Measurements from ENCODE around the gene PEX11B.

Gene PEX11B

GRCh38 chr1:145946477-145946986 lies 28.0 kb upstream of the PEX11B start:
- TF ChIP-seq, protein P1, sequence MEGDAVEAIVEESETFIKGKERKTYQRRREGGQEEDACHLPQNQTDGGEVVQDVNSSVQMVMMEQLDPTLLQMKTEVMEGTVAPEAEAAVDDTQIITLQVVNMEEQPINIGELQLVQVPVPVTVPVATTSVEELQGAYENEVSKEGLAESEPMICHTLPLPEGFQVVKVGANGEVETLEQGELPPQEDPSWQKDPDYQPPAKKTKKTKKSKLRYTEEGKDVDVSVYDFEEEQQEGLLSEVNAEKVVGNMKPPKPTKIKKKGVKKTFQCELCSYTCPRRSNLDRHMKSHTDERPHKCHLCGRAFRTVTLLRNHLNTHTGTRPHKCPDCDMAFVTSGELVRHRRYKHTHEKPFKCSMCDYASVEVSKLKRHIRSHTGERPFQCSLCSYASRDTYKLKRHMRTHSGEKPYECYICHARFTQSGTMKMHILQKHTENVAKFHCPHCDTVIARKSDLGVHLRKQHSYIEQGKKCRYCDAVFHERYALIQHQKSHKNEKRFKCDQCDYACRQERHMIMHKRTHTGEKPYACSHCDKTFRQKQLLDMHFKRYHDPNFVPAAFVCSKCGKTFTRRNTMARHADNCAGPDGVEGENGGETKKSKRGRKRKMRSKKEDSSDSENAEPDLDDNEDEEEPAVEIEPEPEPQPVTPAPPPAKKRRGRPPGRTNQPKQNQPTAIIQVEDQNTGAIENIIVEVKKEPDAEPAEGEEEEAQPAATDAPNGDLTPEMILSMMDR (IDR thresholded peaks at IDR 0.05; ENCODE audit: low read depth, low read length) = no peak
- H3K36me3 ChIP-seq = peaks cover 22% of the 10 kb centered on the region
- H3K4me1 ChIP-seq = no peaks in the 10 kb centered on the region
- no peak for DNase-seq
- H3K4me3 ChIP-seq (ENCODE audit: low read depth, low read length) = no peak overlapping the region
- no peaks in the 10 kb centered on the region for H3K27me3 ChIP-seq
- no peaks in the 10 kb centered on the region for H3K9me3 ChIP-seq

- DNase-seq = no peak
- Histone ChIP-seq H3K36me3 (peaks cover 25% of the 10 kb centered on the region), H3K27me3 (no peaks in the 10 kb centered on the region), H3K4me1 (no peaks in the 10 kb centered on the region), H3K9me3 (no peaks in the 10 kb centered on the region), H3K4me3 (ENCODE audit: low read depth, low read length) (no peak overlapping the region)
- TF ChIP-seq, protein P1 (IDR thresholded peaks at IDR 0.05; ENCODE audit: low read depth, low read length) = no peak
These were observed 26.0 kb upstream of the PEX11B start for GRCh38 chr1:145944532-145944931.

GRCh38 chr1:145942871-145943270 lies 24.4 kb upstream of the PEX11B start:
- no peak overlapping the region for H3K4me3 ChIP-seq (ENCODE audit: low read depth, low read length)
- no peaks in the 10 kb centered on the region for H3K4me1 ChIP-seq
- H3K36me3 ChIP-seq = peaks cover 25% of the 10 kb centered on the region
- H3K9me3 ChIP-seq = no peaks in the 10 kb centered on the region
- TF ChIP-seq, protein P1 (IDR thresholded peaks at IDR 0.05; ENCODE audit: low read depth, low read length) = no peak
- no peaks in the 10 kb centered on the region for H3K27me3 ChIP-seq
- DNase-seq = no peak

- no peak for DNase-seq
- H3K9me3 ChIP-seq = no peaks in the 10 kb centered on the region
- no peaks in the 10 kb centered on the region for H3K27me3 ChIP-seq
- no peak overlapping the region for H3K4me3 ChIP-seq (ENCODE audit: low read depth, low read length)
- no peaks in the 10 kb centered on the region for H3K4me1 ChIP-seq
- TF ChIP-seq, protein P1 (IDR thresholded peaks at IDR 0.05; ENCODE audit: low read depth, low read length) = no peak
- peaks cover 26% of the 10 kb centered on the region for H3K36me3 ChIP-seq
These were observed 23.9 kb upstream of the PEX11B start for GRCh38 chr1:145942405-145942804.

GRCh38 chr1:145937436-145937835 lies 18.9 kb upstream of the PEX11B start:
- TF ChIP-seq, protein P1 (IDR thresholded peaks at IDR 0.05; ENCODE audit: low read depth, low read length) = no peak
- DNase-seq = no peak
- Histone ChIP-seq H3K36me3 (peaks cover 21% of the 10 kb centered on the region), H3K27me3 (no peaks in the 10 kb centered on the region), H3K4me1 (no peaks in the 10 kb centered on the region), H3K9me3 (no peaks in the 10 kb centered on the region), H3K4me3 (ENCODE audit: low read depth, low read length) (no peak overlapping the region)

- no peaks in the 10 kb centered on the region for H3K27me3 ChIP-seq
- H3K4me1 ChIP-seq = no peaks in the 10 kb centered on the region
- no peak overlapping the region for H3K4me3 ChIP-seq (ENCODE audit: low read depth, low read length)
- peaks cover 16% of the 10 kb centered on the region for H3K36me3 ChIP-seq
- TF ChIP-seq, protein P1 (IDR thresholded peaks at IDR 0.05; ENCODE audit: low read depth, low read length) = no peak
- no peaks in the 10 kb centered on the region for H3K9me3 ChIP-seq
- DNase-seq = no peak
These were observed 17.7 kb upstream of the PEX11B start for GRCh38 chr1:145936247-145936646.

Data from BE2C (cell line).